ENCODE measurements around the gene SUGP1. TPM values are rescaled to one million over a fixed set of nuclear protein-coding genes. Genes with fewer than 3 reads are reported as not detected.

SUGP1 gene
- total and polyA plus RNA-seq, 2 of the 13 experiments (the other 11 are each of a cell fraction or from before 2014, with no cell fraction given) = 21.6 to 25.9 TPM

DNA sequence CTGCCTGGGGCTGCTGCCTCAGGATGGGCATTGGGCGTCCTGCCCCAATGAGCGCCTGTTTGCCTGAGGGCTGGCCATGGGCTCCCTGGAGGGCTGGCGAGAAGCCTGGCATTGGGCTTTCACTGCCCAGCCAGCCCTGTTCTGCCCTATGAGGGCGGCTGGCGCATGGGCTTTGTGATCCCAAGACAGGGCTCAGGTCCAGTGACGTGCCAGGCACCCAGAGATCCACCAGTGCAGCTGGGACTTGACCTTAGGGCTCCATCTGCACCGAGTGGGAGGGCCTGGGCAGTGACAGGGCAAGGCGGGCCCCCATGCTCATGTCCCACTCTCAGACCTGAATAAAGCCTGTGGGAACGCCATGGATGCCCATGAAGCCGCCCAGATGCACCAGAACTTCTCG, 34.6 kb upstream of the SUGP1 start (continued):
- no peak for TF ChIP-seq THAP7 (CRISPR knock-in tag; IDR thresholded peaks at IDR 0.05)
- no peak for TF ChIP-seq KDM3A (CRISPR knock-in tag; IDR thresholded peaks at IDR 0.05; ENCODE audit: low read depth)
- TF ChIP-seq, protein P1, sequence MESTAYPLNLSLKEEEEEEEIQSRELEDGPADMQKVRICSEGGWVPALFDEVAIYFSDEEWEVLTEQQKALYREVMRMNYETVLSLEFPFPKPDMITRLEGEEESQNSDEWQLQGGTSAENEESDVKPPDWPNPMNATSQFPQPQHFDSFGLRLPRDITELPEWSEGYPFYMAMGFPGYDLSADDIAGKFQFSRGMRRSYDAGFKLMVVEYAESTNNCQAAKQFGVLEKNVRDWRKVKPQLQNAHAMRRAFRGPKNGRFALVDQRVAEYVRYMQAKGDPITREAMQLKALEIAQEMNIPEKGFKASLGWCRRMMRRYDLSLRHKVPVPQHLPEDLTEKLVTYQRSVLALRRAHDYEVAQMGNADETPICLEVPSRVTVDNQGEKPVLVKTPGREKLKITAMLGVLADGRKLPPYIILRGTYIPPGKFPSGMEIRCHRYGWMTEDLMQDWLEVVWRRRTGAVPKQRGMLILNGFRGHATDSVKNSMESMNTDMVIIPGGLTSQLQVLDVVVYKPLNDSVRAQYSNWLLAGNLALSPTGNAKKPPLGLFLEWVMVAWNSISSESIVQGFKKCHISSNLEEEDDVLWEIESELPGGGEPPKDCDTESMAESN (CRISPR knock-in tag; conservative IDR thresholded peaks at IDR 0.05) = no peak

- Histone ChIP-seq H3K4me3 (replicated peaks in 1 of 3; ENCODE audit: insufficient read depth in 1 of 3, low read depth in 2 of 3, low read length in 3 of 3) (no peak overlapping the region), H3K27ac (ENCODE audit: extremely low read length, insufficient read depth, low read length) (no peak overlapping the region), H3K36me3 (replicated peaks in 1 of 2; ENCODE audit: control insufficient read depth in 1 of 2, insufficient read depth in 2 of 2, low read length in 2 of 2) (peaks cover 30 to 48% of the 10 kb centered on the region in 2 experiments), H3K9me3 (ENCODE audit: low read length) (no peaks in the 10 kb centered on the region), H3K79me2 (ENCODE audit: insufficient read depth, low read length) (no peaks in the 10 kb centered on the region), H3K4me2 (ENCODE audit: low read depth, low read length) (no peak overlapping the region), H3K9ac (ENCODE audit: insufficient read depth, low read depth, low read length) (no peak overlapping the region), H3K27me3 (ENCODE audit: control insufficient read depth in 1 of 2, insufficient read depth in 2 of 2, low read length in 2 of 2) (no peaks in the 10 kb centered on the region), H4K20me1 (ENCODE audit: insufficient read depth, low read length) (no peaks in the 10 kb centered on the region), H3K4me1 (ENCODE audit: insufficient read depth, low read length) (no peaks in the 10 kb centered on the region), H2AFZ (ENCODE audit: low read length) (no peak overlapping the region)
- intact Hi-C loops (cut with micrococcal nuclease; ENCODE audit: unreplicated experiment) = no loop called here
- DNase-seq (ENCODE audit: low spot score) = no peak
- no TSS peak for BruUV-seq (replicated peaks)
- TF ChIP-seq HNRNPL (IDR thresholded peaks at IDR 0.05; ENCODE audit: low read depth, low read length) (no peak), ZBTB3 (CRISPR knock-in tag; IDR thresholded peaks at IDR 0.05; ENCODE audit: borderline replicate concordance, low read depth) (no peak)
- POLR2A ChIA-PET = no interaction called here
- in situ Hi-C loops (cut with HindIII; ENCODE audit: extremely low pct_ligation_motif_present, low pct_unique_long_range_greater_than_20kb) = no loop called here
- no peak for FAIRE-seq
- no peak for ATAC-seq
- WGBS (ENCODE audit: low lambda C conversion rate) = 100% methylated on average over 1 of the region's 5 CpGs
- CTCF ChIA-PET (ENCODE audit: low intra/inter-chr PET ratio, low total read pairs) = no interaction called here
These were observed 33.7 kb upstream of the SUGP1 start for GRCh38 chr19:19354007-19354406.
